Uterus (tissue), 4 donors: ENCODE data around the gene MPZL3. TPM values are rescaled to one million over a fixed set of nuclear protein-coding genes. Genes with fewer than 3 reads are reported as not detected.

Experiments
- DNase-seq, 2 donors: peaks; one replicate each; pipeline ENCODE4 v3.0.0-alpha.2; 2019 to 2020
- H3K27ac ChIP-seq, 2 donors: fragments of 200-600 bp; sonication (generic); 1 replicate in 1 of 2; 2 replicates in 1 of 2; pipeline ENCODE4 v1.5.1; 2016 to 2018
- H3K27me3 ChIP-seq, 2 donors: fragments of 200-600 bp; sonication (generic); one replicate each; pipeline ENCODE4 v1.5.1; 2018 to 2019; ENCODE audit warnings: control low read depth in 1 of 2
- H3K36me3 ChIP-seq, 2 donors: fragments of 200-600 bp; sonication (generic); one replicate each; pipeline ENCODE4 v1.5.1; 2019; ENCODE audit warnings: control low read depth in 1 of 2
- H3K4me1 ChIP-seq, 2 donors: fragments of 200-600 bp; sonication (generic); one replicate each; pipeline ENCODE4 v1.5.1; 2018 to 2019; ENCODE audit warnings: control low read depth in 1 of 2
- H3K4me3 ChIP-seq, 2 donors: fragments of 200-600 bp; sonication (generic); 1 replicate in 1 of 2; 2 replicates in 1 of 2; pipeline ENCODE4 v1.5.1; 2018 to 2019; ENCODE audit warnings: mild to moderate bottlenecking in 1 of 2
- H3K9me3 ChIP-seq, 2 donors: fragments of 200-600 bp; sonication (generic); one replicate each; pipeline ENCODE4 v1.5.1; 2019; ENCODE audit warnings: control low read depth in 1 of 2
- CTCF ChIP-seq, 4 experiments: fragments of 200-600 bp in 2 of 4; fragments of 450-650 bp in 2 of 4; sonication (generic) in 2 of 4; IDR thresholded peaks; one replicate each; pipeline ENCODE4 v1.5.1; 2016 to 2019; ENCODE audit warnings: antibody characterized with exemption in 4 of 4, mild to moderate bottlenecking in 2 of 4, moderate library complexity in 1 of 4
- POLR2A ChIP-seq, 2 donors: fragments of 450-650 bp; IDR thresholded peaks; one replicate each; pipeline ENCODE4 v1.6.1; 2016; ENCODE audit warnings: antibody characterized with exemption in 2 of 2, mild to moderate bottlenecking in 1 of 2, moderate library complexity in 1 of 2
- intact Hi-C: fragments of 100-400 bp; cut with DNase I; formaldehyde crosslinking; loops from one replicate; pipeline ENCODE4 v1.15.1; 2023; ENCODE audit warnings: low total_unique reads
- total RNA-seq, 4 donors: library from RNA; depleted of rRNA in 3 of 4; stranded (reverse); fragments of >200 nt in 3 of 4; gene quantifications; one replicate each; pipeline versions ENCODE4 v1.1.0 to v1.2.4, GENCODE V29; 2014 to 2023
- donor health status: DM: yes; HTN: yes; CAD: no.

Gene MPZL3
- total RNA-seq, 4 donors from 2014 or later = 0.26 to 8.3 (median 3.3) TPM

- no peak for DNase-seq
- Histone ChIP-seq H3K4me1 (no peaks in the 10 kb centered on the region), H3K9me3 (no peaks in the 10 kb centered on the region), H3K27ac (no peak overlapping the region), H3K4me3 (no peak overlapping the region), H3K36me3 (no peaks in the 10 kb centered on the region), H3K27me3 (no peaks in the 10 kb centered on the region)
- TF ChIP-seq POLR2A (IDR thresholded peaks at IDR 0.05) (no peak), CTCF (IDR thresholded peaks at IDR 0.05) (no peak)
- intact Hi-C loops = no loop called here
Measured at GRCh38 chr11:118233850-118234249, 18.3 kb downstream of the MPZL3 start.

DNA sequence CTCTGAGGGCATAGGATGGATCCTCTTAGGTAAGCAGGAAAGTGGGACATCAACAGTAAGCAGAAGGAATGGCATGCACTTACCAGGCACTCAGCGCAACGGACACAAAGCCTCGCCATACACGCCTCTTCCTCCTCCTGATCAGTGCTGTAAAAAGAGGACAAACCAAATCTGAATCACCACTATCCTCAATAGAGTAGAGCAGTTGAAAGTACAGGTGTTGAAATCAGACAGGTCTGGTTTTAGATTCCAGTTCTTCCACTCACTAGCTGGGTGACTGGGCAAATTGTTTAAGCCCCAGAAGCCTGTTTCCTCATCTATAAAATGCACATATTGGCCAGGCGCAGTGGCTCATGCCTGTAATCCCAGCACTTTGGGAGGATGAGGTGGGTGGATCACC lies 18.8 kb downstream of the MPZL3 start:
- TF ChIP-seq CTCF (IDR thresholded peaks at IDR 0.05) (no peak), POLR2A (IDR thresholded peaks at IDR 0.05) (no peak)
- no peaks in the 10 kb centered on the region for H3K9me3 ChIP-seq
- DNase-seq = no peak
- H3K36me3 ChIP-seq = no peaks in the 10 kb centered on the region
- no peaks in the 10 kb centered on the region for H3K27me3 ChIP-seq
- H3K4me3 ChIP-seq = no peak overlapping the region
- H3K4me1 ChIP-seq = no peaks in the 10 kb centered on the region
- intact Hi-C loops = no loop called here
- no peak overlapping the region for H3K27ac ChIP-seq

DNA sequence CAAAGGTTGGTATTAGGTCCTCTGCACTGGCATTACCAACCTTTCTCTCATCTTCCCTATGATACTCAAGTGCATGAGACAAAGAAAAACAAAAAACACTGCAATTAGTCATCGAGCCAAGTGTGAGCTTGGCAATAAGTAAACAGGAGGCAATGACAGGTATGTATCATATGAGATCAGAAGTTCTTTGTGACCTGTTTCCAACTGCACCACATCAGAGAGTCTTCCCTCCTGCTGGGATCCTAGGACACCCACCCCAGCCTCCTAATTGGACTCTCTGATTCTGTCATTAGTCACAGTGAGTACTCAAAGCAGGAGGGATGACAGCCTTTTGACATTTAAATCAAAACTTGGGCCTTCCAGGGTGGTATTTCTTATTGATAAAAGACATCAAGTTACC lies 19.5 kb downstream of the MPZL3 start:
- H3K27me3 ChIP-seq = no peaks in the 10 kb centered on the region
- no peaks in the 10 kb centered on the region for H3K4me1 ChIP-seq
- intact Hi-C loops = no loop called here
- H3K27ac ChIP-seq = no peak overlapping the region
- no peak for TF ChIP-seq POLR2A (IDR thresholded peaks at IDR 0.05)
- no peak for TF ChIP-seq CTCF (IDR thresholded peaks at IDR 0.05)
- no peak overlapping the region for H3K4me3 ChIP-seq
- no peaks in the 10 kb centered on the region for H3K36me3 ChIP-seq
- DNase-seq = no peak
- no peaks in the 10 kb centered on the region for H3K9me3 ChIP-seq

DNA sequence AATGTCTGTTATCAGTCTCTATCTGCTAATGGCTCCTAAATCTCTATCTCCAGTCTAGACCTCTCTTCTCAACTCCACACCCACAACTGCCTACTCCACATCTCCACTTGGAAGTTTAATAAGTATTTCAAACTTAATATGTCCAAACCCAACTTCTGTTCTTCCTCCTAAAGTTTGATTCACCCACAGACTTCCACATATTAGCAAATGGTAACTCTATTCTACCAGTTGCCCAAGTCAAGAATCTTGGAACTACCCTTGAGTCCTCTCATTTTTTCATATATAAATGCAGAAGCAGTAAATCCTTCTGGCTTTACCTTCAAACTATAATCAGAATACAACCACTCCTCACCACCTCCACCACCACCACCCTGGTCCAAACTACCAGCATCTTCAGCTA lies 20.7 kb downstream of the MPZL3 start:
- DNase-seq = no peak
- intact Hi-C loops = no loop called here
- no peak overlapping the region for H3K4me3 ChIP-seq
- H3K4me1 ChIP-seq = no peaks in the 10 kb centered on the region
- no peaks in the 10 kb centered on the region for H3K9me3 ChIP-seq
- H3K36me3 ChIP-seq = no peaks in the 10 kb centered on the region
- TF ChIP-seq CTCF (IDR thresholded peaks at IDR 0.05) (no peak), POLR2A (IDR thresholded peaks at IDR 0.05) (no peak)
- no peaks in the 10 kb centered on the region for H3K27me3 ChIP-seq
- H3K27ac ChIP-seq = no peak overlapping the region

GRCh38 chr11:118230088-118230487 lies 22.1 kb downstream of the MPZL3 start:
- Histone ChIP-seq H3K4me1 (no peaks in the 10 kb centered on the region), H3K4me3 (no peak overlapping the region), H3K27me3 (no peaks in the 10 kb centered on the region), H3K27ac (no peak overlapping the region), H3K36me3 (no peaks in the 10 kb centered on the region), H3K9me3 (no peaks in the 10 kb centered on the region)
- TF ChIP-seq CTCF (IDR thresholded peaks at IDR 0.05) (no peak), POLR2A (IDR thresholded peaks at IDR 0.05) (no peak)
- no peak for DNase-seq
- intact Hi-C loops = no loop called here
